ENCODE results near the gene DYNC2H1.

The DYNC2H1 gene

DNA sequence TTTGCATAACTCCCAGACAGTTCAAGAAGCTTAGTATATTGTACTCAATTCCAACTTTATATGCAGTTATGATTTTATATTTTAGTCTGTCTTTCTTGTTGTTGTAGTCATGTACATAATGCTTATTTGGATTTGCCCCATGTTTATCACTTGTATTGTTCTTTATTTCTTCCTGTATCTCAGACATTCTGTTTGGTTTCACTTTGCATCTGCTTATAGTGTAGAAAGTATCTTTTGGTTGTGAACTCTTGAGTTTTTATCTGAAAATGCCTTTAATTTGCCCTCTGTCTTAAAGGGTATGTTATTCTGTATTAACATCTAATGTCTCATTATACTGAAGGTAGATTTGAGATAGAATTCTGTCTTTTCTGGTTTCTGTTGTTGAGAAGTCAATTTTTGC lies 275.4 kb downstream of the DYNC2H1 start:
- no peak for DNase-seq

DNA sequence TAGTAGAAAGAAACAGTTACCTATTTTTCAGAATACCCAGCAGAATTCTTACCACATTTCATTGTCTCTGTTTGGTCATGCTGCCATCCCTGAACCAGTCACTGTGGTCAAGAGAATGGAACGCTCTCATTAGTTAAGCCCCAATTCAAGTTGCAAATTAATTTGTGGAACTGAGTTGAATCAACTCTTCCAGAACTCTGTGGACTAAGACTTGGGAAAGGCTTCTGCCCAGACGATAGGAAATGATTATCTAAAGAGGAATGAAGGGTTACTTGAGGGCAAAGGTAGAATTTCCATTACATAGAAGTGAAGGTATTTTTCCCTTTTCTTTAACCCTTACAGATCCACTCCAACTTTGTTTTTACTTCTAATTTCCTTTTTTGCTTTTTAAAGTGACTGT lies 286.4 kb downstream of the DYNC2H1 start:
- no peak for DNase-seq

DNA sequence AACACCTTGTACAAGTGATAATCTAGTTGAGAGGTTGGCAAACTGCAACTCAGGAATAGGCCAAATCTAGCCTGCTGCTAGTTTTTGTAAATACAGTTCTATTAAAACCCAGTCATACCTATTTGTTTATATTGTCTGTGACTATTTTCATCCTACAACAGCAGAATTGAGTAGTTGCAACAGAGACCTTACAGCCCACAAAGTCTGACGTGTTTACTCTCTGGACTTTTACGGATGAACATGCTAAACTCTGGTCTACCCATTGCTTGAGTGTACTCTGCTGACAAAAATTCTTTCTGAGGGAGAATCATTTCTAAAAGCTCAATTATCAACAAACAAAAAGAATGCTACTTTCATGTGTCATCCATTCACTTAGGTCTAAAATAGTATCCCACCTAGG lies 287.0 kb downstream of the DYNC2H1 start:
- no peak for DNase-seq

DNA sequence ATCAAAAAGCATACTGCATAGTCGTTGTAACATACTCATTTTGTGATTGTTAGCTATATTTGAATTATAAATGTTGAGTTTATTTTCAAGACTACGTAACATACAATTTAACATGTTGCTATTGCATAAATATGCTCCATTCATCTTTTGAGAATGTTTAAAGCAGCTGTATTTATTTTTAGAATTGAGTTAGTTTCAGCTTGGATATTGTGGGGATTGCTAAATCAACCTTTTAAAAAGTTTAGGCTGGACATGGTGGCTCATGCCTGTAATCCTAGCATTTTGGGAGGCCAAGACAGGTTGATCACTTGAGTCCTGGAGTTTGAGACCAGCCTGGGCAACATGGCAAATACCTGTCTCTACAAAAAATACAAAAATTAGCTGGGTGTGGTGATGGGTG lies 288.1 kb downstream of the DYNC2H1 start:
- no peak for DNase-seq

GRCh38 chr11:103398829-103399228 lies 289.6 kb downstream of the DYNC2H1 start:
- no peak for DNase-seq

DNA sequence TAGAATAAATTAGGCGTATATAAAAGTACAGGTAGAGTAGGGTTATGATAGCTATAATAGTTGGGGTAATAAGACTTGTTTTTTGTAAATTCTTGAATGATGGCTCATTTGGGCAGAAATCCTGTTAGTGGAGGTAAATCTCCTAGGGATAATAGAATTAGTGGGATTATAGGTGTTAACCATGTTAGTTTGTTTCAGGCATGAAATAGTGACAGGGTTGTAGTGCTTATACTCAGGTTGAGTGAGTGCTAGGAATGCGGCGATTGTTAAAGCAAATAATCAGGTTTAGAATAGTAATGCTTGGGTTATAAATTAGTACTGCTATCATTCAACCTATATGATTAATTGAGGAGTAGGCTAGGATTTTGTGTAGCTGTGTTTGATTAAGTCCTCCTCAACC lies 297.1 kb downstream of the DYNC2H1 start:
- no peak for DNase-seq

DNA sequence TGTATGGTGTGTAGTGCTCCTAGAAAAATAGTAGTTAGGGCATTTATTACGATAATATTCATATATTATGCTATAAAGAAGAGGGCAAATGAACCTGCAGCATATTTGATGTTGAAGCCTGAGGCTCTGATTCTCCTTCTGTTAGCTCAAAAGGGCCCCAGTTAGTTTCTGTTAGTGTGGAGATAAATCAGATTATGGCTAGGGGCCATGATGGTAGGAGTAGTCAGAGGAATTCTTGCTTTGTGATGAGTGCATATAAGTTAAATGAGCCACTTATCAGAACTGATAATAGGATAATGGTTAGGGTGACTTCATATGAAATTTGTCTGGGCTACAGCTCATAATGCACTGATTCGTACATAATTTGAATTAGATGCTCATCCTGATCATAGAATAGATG lies 298.4 kb downstream of the DYNC2H1 start:
- DNase-seq, result no peak

DNA sequence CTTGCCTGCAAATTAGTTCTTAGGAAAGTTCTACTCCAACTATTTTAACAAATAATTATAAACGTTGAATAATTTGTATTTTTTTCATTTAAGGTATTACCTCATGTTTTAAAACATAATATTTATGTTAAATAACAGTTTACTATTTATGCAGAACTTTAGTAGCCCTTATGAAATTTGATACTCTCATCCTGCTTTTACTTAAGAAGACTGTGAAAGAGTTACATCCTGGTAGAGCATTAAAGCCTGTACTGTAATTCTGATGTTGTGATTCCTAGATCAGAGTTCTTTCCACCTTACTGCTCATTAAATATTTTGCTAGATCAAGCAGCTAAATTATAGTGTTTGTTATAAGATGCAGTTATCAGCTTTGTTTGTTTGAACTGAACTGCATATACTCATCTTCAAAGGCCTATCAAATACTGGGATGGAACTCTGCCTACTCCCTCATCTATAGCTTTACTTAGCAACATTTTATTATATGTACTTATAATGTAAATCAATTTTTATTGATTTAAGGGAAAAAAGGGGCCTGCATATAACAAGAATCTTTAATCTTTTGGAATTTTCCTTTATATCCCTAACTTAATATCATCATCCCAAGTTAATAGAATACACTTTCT lies 304.2 kb downstream of the DYNC2H1 start:
- DNase-seq, result no peak

- no peak for DNase-seq
Observed at GRCh38 chr11:103418014-103418413, 308.8 kb downstream of the DYNC2H1 start.

DNA sequence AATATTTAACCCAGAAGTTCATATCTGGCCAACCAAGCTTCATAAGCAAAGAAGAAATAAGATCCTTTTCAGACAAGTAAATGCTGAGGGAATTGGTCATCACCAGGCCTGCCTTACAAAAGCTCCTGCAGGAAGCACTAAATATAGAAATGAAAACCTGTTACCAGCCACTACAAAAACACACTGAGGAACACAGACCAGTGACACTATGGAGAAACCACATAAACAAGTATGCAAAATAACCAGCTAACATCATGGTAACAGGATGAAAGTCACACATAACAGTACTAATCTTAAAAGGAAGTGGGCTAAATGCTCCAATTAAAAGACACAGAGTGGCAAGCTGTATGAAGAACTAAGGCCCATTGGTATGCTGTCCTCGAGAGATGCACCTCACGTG lies 311.4 kb downstream of the DYNC2H1 start:
- no peak for DNase-seq

GRCh38 chr11:103433386-103434072 lies 324.3 kb downstream of the DYNC2H1 start:
- DNase-seq, result no peak

DNA sequence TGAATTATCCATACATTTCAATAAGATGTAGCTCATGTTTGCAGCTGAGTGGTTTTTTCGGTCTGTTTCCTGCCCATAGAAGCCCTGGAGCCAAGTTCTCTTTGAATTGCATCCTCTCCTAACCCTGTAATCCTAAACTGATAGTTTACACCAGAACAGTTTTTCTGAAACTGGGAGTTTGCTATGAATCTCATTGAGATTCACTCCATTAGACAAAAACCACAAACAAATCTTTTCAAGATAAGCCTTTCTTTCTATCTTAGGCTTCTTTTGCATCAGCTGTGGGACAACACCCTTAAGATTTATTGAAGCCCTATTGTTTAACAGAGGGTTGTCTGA lies 324.8 kb downstream of the DYNC2H1 start:
- no peak for DNase-seq

DNA sequence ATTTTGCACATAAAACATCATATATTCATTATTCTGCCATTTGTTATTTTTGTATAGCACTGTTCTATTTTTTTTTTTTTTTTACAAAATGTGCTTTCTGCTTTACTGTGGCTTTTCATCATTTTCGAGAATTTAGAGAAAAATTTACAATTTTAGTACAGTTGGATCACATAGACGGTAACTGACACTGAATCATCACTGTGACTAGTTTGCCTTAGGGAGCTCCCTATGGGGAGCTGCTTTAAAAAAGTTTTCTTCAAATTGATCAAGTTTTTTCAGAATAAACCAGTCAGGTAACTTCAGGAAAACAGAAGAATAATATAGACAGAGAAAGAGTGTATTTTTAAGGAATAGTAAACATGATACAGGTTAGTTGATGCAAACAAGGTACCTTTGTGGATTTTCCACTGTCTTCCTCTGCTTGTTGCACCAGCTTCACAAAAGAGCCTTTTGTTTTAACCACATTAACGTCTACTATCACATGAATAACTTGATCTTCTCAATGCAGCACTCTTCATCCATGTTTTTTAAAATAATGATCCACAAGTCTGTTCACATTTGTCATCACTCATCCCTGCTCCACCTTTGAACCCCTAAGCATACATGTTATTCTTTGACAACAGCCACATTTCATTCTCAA lies 327.0 kb downstream of the DYNC2H1 start:
- no peak for DNase-seq

DNA sequence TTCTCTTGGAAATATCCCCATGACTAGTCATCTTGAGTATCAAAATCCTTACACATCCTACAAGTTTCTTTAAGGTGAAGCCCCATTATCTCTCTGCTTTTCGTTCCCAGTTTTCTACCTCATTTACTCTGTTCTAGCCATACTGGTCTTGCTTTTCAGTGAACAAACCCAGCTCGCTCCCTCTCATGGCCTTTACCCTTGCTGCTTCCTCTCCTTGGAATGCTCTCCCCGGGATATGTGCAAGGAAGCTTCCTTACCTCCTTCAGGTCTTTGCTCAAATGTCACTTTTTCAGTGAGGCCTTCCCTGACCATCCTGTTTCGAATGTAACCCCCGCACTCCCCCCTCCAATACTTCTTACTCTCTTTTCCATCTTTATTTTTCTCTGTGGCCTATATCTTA lies 331.8 kb downstream of the DYNC2H1 start:
- no peak for DNase-seq

- no peak for DNase-seq
Observed at GRCh38 chr11:103448966-103449365, 339.7 kb downstream of the DYNC2H1 start.

GRCh38 chr11:103450241-103450640 lies 341.0 kb downstream of the DYNC2H1 start:
- DNase-seq, result no peak

GRCh38 chr11:103453126-103453525 lies 343.9 kb downstream of the DYNC2H1 start:
- DNase-seq, result no peak

DNA sequence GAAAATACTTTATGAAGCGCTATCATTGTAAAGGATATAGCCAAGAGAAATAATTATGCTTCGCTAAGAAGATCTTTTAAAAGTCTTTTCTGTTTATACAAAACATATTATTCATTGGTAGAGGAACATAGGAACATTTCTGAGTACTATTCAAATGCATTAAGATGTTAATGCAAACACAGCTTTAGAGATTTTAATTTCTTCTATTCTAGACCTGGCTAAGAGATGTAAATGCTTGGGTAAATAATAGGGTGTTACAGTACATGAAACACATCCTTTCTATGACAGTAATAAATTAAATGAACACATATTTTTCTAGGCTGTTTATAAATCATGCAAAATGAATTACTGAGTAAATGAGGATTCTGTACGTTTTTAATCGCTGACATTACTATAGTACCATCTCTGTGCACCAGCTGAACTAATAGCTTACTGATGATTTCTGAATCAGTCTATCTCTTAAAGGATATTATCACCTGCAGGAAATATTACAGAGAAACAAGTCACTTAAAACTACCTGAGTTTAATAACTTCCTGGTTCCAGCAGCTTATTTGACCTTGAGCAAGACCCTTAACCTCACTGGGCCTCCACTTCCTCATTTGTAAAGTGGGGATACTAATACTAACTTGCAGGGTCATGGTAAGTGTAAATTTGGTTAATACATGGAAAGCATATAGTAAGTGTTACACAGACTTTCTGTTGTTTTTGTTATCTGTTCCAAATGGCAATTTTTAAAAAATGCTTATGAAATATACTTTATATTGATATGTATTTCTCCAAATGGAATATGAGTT lies 344.9 kb downstream of the DYNC2H1 start:
- DNase-seq, result peak; percentile 13

GRCh38 chr11:103464420-103464819 lies 355.2 kb downstream of the DYNC2H1 start:
- no peak for DNase-seq

DNA sequence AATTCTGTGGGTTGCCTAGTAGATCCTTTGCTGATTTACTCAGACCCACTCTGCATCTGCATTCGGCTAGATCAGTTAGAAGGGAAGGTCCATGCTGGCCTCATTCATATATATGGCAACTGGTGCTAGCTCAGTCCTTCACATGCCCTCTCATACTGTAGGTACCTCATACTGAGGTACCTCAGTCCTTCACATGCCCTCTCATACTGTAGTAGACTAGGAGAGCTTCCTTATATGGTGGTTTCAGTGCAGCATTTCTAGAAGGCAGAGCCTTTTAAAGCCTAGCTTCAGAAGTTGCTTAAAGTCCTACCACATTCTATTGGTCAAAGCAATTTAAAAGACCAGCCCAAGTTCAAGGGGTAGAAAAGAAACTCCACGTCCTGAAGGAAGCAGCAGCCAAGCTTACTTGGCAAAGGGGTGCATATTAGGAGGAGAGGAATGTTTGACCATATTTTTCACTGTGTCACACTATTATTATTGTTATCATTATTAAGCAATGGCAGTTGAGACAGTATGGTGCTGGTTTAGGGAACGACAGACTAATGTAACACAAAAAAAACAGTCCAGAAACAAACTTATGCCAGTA lies 356.4 kb downstream of the DYNC2H1 start:
- DNase-seq, result no peak

DNA sequence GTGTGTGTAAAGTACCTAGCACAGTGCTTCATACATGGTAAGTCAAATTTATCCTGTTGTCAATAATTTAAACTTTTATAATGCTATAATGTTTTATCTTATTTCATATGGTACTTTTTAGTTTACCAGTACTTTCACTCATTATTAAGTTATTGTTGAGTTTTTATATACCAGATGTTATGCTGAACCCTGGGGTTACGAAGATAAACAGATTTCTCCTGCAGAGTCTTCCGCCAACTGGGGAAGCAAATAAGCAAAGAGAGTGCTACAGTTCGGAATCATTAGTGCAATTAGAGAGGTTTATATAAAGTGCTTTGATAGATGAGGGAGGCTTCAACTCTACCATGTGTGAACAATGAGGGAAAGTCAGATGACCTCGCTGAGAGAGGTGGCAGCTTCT lies 362.3 kb downstream of the DYNC2H1 start:
- DNase-seq, result no peak

GRCh38 chr11:103476874-103477273 lies 367.6 kb downstream of the DYNC2H1 start:
- DNase-seq, result no peak

DNA sequence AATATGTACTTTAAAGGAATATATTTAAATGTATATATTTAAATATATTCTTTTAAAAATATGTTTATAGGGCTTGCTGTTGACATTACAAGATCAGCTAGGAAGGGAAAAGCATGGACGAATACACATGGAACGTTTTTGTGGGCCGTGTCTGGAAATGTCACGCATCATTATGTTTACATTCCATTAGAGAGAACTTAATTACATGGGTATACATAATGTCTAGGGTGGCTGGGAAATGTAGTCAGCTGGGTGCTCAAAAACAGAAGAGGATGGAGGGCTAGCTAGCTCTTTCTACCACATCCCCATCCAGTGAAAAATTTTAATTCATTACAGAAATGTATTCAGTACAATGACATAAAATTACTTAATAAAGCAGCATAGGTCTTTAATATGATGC lies 371.2 kb downstream of the DYNC2H1 start:
- no peak for DNase-seq

Data from DMS153 (cell line).